Eye (tissue), 1 donor: Measurements from ENCODE around the gene AURKA.
A peak's percentile ranks its signal among the peaks of the same experiment; 100 is the strongest.
"Not testable (repeated sequence)": the region's sequence is repeated elsewhere in the genome, so short reads cannot be mapped to it uniquely, and the experiment has no call there.

Experiments
- DNase-seq: peaks from one replicate; pipeline ENCODE4 v3.0.0-alpha.2; 2015

Gene AURKA

DNA sequence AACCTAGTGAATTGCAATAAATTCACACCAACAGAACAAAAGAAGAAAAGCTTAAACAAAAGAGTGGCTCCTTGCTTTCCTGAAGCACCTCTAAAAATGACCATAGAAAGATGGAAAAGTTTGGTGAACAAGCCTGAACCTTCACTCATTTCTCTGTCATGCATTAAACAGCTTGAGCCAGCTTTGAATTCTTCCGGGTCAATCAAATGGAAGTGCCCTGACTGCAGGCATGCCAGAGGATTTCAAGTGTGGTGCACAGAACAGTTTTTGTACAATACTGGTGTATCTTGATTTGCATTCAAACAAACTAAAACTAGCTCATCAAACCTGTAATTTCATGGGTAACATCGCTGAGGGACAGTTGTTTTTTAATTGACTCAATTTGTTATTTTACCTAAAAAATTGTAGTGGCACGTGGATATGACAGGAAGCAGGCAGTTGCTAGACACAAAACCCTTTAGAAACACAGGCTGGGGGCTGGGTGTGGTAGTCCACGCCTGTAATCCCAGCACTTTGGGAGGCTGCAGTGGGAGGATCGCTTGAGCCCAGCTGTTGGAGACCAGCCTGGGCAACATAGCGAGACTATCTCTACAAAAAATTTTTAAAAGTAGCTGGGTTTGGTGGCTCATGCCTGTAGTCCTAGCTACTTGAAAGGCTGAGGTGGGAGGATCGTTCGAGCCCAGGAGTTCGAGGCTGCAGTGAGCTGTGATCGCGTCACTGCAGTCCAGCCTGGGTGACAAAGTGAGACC, 29.1 kb upstream of the AURKA start:
- DNase-seq = no peak

DNA sequence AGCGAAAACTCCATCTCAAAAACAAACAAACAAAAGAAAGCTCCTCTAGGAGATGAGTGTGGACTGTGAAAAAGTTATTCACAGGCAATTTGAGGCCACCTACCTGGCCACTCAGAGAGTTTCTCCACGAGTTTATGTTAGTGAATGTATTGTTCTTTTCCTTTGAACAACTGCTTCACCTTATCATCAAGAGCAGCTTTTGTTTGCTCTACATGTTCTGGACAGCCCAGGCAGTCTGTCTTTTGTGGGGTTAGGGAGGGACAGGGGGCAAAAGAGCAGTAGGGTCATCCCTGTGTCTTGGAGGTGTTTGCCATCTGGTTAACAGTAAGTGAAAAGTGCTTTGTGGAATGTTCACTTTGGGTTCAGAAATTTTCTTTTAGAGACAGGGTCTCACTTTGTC, 28.0 kb upstream of the AURKA start:
- DNase-seq = no peak

DNA sequence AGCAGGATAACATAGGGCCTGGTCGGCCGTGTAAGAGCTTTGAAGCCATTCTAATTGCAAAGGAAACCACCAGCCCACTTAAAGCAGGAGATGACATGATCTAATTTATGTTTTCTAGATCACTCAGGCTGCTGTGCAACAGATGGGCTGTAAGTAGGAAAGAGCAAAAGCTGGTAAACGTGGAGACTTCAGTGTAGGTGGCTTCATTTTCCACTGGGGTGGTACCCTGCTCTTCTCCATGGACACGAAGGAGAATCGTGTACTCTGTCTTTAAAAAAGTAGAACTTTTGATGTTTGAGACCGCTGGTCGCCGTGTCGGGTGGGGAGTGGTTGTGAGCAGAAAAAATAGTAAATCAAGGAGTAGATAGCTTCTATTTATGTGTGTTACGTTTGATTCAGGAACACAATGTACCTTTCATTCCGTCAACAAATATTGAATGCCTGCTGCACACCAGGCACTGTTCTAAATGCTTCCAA, 26.4 kb upstream of the AURKA start:
- DNase-seq = no peak

DNA sequence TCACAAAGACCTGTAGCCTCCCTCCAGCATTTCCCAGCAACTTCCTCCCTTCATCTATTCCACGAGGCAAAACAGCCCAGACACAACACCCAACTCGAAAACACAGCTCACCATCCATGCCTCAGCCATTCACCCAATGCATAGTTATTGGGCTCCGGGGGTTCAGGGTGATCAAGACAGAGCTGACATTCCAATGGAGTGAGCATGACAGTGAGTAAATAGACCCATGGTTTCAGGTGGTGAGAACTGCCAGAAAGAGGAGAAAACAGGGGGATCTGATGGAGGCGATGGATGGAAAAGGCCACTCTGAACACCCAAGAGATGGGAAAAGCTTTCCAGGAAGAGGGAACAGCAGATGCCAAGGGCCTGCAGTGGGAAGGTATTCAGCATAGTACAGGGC, 25.9 kb upstream of the AURKA start:
- DNase-seq = no peak

DNA sequence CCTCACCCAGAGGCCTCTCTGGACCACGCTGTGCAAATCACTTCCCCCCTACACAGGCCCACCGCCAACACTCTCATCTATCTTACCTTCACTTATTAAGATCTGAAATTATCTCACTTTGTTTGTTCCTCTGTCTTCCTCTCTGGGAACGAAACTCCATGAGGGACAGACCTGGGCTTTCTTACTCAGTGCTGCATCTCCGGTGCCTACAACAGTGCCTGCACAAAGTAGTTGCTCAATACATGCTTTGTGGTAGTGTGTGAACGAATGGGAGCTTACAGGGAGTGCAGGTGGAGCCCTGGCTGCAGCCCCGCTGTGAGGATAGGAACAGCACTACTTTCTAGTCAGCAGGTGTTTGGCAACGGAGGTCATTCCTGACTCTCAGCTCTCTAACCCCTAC, 25.4 kb upstream of the AURKA start:
- no peak for DNase-seq

DNA sequence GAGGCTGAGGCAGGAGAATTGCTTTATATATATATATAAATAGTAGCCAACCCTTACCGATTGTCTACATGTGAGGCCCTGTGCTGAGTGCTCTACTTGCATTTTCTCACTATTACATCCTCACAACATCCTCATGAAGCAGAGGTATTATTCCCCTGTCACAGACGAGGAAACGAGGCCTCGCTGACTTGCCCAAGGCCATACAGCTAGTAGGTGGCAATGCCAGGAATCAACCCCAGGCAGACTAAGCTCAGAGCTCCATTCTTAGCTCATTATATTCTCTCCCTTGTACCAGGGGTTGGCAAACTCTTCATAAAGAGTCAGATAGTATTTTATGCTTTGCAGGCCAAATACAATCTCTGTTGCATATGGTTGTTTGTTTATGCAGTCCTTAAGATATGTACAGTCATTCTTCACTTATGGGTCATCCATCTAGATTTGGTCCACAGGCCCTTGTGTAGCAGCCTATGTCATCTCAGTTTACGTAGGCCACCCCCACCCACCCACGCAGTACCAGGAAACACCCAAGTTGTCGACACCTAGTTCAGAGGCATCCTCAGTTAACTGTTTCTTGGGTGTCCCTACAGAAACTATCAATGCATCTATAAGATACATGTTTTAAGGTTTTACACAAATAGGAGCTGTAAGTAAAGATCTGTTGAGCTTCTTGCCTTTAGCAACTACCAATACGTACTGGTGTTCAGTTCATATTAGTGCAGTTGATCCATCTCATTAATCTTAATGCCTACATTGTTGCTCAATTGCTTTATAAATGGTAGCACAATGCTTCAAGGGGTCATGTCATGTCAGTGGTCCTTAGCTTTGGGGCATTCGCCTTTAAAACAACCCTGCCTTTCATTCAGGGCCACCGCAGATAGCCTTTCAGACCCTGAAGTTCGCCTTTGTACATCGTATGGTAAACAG, 23.1 kb upstream of the AURKA start:
- no peak for DNase-seq

DNA sequence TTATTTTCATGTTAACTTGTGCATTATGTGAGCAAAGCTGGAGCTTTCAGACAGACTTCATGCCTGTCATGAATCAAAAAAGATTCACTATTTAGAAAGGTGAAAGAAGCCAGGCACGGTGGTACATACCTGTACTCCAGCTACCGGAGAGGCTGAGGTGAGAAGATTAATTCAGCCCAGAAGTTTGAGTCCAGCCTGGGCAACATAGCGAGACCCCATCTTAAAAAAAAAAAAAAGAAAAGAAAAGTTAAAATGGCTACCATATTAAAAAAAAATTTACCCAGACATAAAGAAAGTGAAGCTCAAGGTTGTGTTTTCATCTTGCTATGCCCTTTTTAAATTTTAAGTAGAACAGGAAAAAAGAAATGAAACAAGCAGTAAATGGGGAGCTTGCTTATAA, 20.9 kb upstream of the AURKA start:
- DNase-seq = no peak

DNA sequence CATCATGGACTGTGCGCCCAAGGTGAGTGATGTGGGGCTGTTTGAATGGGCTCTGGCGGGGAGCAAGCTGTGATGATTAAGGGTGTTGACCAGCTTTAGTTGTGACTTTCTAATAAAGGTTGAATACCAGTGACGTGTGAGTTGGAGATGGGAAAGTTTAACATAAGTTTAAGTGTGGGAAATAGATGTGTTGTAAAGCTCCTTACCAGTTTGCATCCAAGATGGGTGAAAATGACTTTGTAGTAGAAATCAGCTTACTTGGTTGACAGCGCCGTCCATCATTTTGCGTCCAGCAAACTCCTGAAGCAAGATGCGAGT, 20.4 kb upstream of the AURKA start:
- no peak for DNase-seq

DNA sequence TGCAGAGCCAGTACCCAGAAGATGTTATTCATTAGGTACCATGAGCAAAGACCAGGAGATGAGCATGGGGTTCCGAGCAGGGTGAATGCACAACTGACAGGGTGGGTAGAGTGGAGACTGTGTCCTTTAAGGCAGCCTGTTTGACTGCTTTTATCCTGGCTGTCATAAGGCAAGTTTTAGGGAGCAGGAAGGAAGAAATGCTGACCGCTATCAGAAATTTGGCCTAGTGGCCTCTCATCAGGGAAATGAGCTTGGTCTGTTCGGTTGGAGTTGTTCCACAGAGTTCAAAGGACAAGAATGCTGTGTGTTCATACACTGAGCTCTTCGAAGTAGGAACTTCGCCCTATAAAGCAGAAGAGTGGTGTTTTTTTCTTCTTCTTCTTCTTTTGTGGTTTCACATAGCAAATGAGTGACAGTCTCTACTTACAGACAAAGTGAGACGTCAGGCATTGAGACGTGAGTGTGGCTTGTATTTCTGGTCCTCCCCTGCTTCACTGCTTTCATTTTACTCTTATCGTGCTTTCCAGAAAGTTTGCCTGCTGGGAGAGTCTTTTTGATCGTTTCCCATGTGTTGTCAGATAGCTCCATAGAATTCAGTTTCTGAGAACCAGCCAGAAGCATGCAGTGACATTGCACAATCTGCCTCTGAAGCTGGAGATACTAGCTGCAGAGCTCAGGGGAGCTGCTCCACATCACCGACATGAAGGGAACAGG, 19.9 kb upstream of the AURKA start, which contains the start of gene CASS4:
Gene CASS4, plus strand, starts transcription at position 502 of the 714 bp plus-strand sequence. Its CDS starts 199 bp downstream, at position 701.
- no peak for DNase-seq

DNA sequence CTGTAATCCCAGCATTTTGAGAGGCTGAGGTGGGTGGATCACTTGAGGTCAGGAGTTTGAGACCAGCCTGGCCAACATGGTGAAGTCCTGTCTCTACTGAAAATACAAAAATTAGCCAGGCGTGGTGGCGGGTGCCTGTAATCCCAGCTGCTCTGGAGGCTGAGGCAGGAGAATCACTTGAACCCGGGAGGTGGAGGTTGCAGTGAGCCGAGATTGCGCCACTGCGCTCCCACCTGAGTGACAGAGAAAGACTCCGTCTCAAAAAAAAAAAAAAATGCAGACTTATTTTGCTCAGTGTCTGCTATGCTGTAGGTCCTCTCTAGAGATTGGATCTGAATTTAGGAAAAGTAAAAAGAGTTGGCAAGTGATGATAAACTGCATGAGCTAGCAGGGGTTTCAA, 19.3 kb upstream of the AURKA start:
- DNase-seq = not testable (repeated sequence)

DNA sequence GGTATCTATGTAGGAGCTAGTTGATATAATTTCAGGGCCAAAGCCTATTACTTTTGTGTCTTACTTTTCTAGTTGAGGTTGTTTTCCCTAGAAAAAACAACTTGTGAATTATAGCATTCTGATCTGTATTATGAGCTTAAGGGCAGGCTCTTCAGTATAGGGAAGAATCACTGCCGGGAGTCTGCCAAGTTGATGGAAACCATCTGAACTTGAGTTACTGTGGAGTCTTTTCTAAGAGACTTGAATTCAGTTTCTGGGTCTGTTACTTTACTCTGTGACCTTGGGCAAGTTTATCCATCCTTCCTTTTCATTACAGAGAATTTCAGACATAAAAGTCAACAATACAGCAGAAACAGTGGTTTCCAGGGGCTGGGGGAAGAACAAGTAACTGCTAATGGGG, 17.9 kb upstream of the AURKA start:
- no peak for DNase-seq

DNA sequence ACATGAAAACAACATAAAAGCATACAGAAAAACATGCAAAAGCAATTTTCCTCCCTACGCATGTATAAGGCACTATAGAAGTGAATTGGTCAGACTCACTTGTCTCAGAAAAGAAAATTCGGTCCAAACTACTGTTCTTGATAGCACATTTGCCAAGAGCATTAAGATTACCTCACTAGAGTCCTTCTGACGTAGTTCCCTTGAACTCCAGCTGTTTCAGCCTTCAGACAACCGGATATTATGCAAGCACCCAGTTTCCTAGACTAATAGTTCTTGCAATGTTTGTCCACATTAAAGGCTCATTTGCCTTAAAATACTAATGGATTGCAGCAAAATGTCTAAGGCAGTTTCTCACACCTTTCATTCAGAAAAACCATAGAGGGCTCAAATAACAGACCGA, 17.5 kb upstream of the AURKA start:
- no peak for DNase-seq

DNA sequence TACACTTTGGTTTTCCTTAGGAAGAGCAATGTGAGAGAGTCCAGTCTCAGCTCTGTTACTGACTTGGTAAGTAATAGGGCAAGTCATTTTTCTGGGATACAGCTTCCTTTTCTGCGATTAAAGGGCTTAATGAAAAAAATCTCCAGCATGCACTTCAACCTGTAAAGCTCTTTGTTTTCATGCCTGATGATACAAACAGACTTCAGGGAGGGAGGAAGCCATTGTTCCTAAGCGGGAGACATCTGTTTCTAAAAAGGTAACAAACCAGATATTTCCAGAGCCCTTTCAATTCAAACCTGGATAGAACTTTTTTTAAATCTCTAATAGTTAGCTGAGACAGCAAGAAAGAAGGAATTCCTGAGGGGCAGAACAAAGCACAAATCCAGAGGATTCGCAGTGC, 14.9 kb upstream of the AURKA start:
- DNase-seq = no peak

DNA sequence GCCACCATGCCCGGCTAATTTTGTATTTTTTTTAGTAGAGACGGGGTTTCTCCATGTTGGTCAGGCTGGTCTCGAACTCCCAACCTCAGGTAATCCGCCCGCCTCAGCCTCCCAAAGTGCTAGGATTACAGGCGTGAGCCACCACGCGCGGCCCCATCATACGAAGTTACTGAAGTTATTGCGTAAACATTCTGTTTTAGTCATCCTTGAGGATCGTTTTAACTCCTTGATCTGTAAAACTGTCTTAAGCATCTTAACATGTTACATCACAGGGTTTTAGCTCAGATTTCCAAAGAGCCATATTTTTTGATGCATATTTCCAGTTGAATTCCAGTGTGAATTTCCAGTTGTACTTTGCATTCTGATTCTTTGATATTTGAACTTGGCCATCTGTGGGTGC, 13.3 kb upstream of the AURKA start:
- not testable (repeated sequence) for DNase-seq

DNA sequence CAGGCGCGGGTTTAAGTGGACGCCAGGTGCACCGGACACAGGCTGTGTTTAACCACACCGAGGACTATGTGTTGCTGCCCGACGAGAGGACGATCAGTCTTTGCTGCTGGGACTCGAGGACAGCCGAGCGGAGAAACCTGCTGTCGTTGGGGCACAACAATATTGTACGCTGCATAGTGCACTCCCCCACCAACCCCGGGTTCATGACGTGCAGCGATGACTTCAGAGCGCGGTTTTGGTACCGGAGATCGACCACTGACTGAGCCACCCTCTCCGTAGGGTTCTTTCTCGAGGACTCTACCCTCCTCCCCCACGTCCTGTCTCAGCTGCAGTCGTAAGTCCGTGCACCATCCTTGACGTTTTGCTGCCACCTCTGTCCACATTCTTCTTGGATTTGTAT, 11.4 kb upstream of the AURKA start:
- no peak for DNase-seq

DNA sequence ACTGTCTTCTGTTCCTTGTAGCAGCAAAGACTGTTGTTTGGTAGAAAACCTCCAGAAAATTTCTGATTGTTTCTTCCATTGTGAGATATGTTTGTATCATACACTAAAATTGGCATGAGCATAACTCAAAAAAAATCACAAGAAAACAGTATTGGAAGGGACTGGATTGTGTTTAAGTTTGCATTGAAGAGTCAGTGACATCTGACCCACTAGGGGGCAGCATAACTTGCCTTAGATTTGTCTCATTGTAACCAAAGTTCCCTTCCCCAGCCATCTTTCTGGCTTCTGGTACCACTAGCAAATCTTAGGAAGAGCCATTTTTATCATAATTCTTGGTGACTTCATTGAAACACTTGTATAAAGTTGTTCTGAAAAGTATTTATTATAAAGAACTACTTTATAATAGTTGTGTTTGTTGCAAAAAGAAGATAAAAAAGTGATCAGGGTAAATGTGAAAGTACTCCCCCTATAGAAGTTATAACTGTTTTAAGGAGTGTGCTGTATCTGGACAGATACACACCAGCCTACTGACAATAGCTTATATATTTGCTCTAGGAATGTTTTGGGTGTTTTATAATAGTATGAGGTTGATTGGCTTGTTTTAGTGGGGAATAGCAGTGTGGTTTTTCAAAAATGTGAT, 8.1 kb upstream of the AURKA start:
- peak; percentile 85 for DNase-seq

DNA sequence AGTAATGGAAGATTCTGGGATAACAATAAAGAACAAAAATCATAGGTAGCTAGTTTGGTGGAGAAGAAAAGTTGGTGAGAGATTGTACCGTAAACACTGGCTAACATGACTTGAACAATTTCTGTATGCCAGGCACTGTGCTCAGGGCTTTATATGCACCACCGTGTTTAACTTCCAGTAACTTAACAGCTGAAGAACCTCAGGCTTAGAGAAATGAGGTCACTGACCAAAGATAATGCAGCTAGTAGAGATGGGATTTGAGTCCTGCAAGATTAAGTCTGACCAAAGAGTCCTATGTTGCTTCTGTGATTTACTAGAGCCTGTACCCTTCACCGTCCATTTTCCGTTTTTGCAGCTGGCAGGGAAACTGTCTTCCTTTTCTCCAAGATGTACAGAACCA, 3.2 kb upstream of the AURKA start:
- no peak for DNase-seq

DNA sequence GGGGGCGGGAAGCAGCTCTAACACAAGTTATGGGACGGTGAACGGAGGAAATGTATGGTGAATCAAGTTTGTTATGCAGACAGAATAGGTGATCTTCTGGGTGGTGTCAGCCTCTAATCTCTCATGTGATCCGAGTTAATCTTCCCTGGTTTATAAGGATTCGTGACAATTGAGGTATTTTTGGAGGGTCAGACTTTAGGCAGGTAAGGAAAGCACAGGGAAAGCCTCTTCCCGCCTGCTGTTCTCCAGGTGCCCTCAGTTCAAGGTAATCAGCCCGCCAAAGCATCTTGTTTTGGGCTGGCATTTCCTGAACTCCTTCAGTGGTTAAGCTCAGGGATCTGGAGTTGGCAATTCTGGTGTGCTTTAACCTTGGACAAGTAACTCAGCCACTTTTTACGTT, 1.6 kb upstream of the AURKA start:
- DNase-seq = no peak

DNA sequence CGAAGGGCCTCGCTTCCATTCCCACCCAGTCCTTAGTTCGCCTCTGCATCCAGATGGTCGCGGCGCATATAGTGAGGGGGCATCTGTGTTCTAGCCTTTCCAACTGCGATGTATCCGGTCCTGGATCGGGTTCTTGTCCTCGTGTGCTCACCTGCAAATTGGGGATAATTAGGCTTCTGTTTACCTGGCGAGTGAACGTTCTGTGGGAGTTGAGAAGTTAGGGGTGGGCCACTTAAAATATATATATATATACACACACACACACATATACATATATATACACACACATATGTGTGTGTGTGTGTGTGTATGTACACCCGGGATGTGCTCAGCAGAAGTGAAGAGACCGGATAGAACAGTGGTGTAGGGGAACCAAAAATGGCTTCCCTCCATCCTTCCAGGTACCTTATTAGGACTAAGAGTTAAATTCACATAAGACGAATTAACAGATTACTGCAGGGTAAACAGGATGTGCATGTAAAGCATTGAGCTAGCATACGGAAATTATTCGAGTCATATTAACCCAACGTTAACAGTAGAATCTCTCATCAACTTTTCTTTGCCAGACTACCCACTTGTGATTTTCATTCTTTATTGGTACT, 967 bp upstream of the AURKA start:
- no peak for DNase-seq

DNA sequence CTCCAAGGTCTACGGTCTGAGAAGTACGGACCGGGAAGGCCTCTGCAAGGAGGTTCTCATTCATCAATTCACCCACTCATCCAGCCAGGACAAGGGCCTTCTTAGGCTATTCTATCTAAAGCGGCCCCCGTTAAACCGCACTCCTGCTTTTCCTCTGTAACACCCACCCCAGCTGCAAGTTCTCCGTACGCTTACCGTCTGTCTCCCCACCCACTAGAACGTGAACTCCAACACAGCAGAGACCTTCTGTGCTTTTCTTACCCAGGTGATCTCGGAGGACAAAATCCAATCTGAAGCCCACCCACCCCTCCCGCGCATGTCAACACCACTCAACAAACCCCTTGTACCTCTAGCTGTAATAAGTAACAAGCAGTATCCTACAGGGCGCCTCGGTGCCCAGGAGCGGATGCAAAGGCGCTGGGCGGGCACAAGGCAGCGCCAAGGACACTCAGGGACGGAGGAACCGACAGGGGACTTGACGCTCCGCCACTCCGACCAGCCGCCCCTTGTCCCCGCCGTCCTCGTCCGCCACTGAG, 351 bp downstream of the AURKA start:
- DNase-seq = peak; percentile 28

DNA sequence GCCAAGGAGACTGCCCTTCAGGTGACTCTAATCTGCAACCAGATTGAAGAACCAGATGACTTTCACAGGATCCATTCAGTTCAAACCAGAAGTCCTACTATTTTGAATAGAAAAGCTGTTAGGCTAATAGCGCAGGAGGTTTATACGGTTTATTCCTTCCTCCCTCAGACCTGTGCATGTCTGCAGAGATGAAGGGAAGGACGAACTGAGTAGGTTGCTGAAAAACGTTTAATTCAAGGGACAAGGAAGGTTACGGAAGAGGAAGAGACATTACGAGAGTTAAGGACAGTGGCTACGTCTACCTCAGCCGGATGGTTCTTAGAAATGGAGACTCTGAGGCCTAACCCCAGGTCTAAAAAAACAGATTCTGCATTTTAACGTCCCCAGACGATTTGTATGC, 978 bp downstream of the AURKA start:
- DNase-seq = no peak

DNA sequence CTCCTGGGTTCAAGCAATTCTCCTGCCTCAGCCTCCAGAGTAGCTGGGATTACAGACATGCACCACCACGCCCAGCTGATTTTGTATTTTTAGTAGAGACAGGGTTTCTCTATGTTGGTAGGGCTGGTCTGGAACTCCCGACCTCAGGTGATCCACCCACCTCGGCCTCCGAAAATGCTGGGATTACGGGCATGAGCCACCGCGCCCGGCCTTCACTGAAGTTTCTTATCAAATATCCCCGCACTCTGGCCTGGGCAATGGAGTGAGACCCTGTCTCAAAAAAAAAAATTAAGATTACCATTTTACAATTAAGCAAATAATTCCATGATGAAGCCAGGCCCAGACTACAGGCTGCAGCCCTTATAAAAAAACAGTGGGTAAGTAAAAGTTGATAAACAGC, 1.6 kb downstream of the AURKA start:
- DNase-seq = not testable (repeated sequence)
